Testis (tissue), 5 donors: ENCODE data around the gene VTI1B. TPM values are rescaled to one million over a fixed set of nuclear protein-coding genes. Genes with fewer than 3 reads are reported as not detected.
"Not testable (repeated sequence)": the region's sequence is repeated elsewhere in the genome, so short reads cannot be mapped to it uniquely, and the experiment has no call there.

ENCODE experiments used
- DNase-seq: peaks from one replicate; pipeline ENCODE4 v3.0.0-alpha.2; 2019
- H3K27ac ChIP-seq, 2 donors: fragments of 200-600 bp; sonication (generic); one replicate each; pipeline ENCODE4 v1.5.1; 2019
- H3K27me3 ChIP-seq: fragments of 200-600 bp; sonication (generic); one replicate; pipeline ENCODE4 v1.5.1; 2019
- H3K36me3 ChIP-seq: fragments of 200-600 bp; sonication (generic); one replicate; pipeline ENCODE4 v1.5.1; 2017; ENCODE audit warnings: low read depth; ENCODE audit errors: missing control alignments
- H3K4me1 ChIP-seq: fragments of 200-600 bp; sonication (generic); one replicate; pipeline ENCODE4 v1.5.1; 2019
- H3K4me3 ChIP-seq, 2 donors: fragments of 200-600 bp; sonication (generic); one replicate each; pipeline ENCODE4 v1.5.1; 2017 to 2019
- H3K9me3 ChIP-seq: fragments of 200-600 bp; sonication (generic); one replicate; pipeline ENCODE4 v1.5.1; 2017
- CTCF ChIP-seq, 3 experiments: fragments of 450-650 bp in 2 of 3; fragments of 200-600 bp in 1 of 3; sonication (generic) in 1 of 3; IDR thresholded peaks; one replicate each; pipeline ENCODE4 v1.5.1; 2016 to 2019; ENCODE audit warnings: antibody characterized with exemption in 3 of 3, mild to moderate bottlenecking in 2 of 3, moderate library complexity in 1 of 3
- POLR2A ChIP-seq: fragments of 450-650 bp; IDR thresholded peaks from one replicate; pipeline ENCODE4 v1.6.1; 2017; ENCODE audit warnings: antibody characterized with exemption, mild to moderate bottlenecking, moderate library complexity
- WGBS, 2 donors: methylation state at CpG; one replicate each; pipeline ENCODE4 v1.1.5; 2018; 5-methylcytosine and 5-hydroxymethylcytosine counted together
- intact Hi-C: fragments of 100-400 bp; cut with DNase I; formaldehyde crosslinking; loops from one replicate; pipeline ENCODE4 v1.15.1; 2023; ENCODE audit warnings: low total_unique reads
- long read RNA-seq, 2 donors: transcript quantifications; one replicate each; lab custom pipeline, GENCODE V29; 2026
- polyA plus RNA-seq: library from polyadenylated mRNA; stranded (reverse); fragments of 350-450 nt; fragmentation: Illumina TruSeq; extraction: RNeasy Lipid Tissue Mini Kit (QIAGEN cat#74804); gene quantifications from one replicate; pipeline ENCODE4 v1.2.3, GENCODE V29; 2014; ENCODE audit warnings: low read depth, low replicate concordance; ENCODE audit not compliant: insufficient read depth
- total RNA-seq, 2 donors: library from RNA; depleted of rRNA; stranded (reverse); fragments of >200 nt; gene quantifications; one replicate each; pipeline ENCODE4 v1.2.3, GENCODE V29; 2016

VTI1B gene
- 10 to 100 TPM; 65.0 to 72.7 TPM for total RNA-seq
- 143 TPM for polyA plus RNA-seq
- long read RNA-seq, donor 1, full-length matches to known transcripts, result 29 of 87 reads
- long read RNA-seq, donor 1, partial matches to known transcripts, result 58 of 87 reads
- long read RNA-seq, donor 1, other reads (novel, unspliced or antisense), result 0 of 87 reads
- long read RNA-seq, donor 2, full-length matches to known transcripts, result 28 of 46 reads
- long read RNA-seq, donor 2, partial matches to known transcripts, result 18 of 46 reads
- long read RNA-seq, donor 2, other reads (novel, unspliced or antisense), result 0 of 46 reads

GRCh38 chr14:67674480-67675218 lies at the start of gene VTI1B:
Gene VTI1B, minus strand, starts transcription at chr14:67674632. Its CDS starts 143 bp downstream, at chr14:67674489.
- Histone ChIP-seq H3K4me1 (peaks cover 17% of the 10 kb centered on the region), H3K9me3 (no peaks in the 10 kb centered on the region), H3K27me3 (no peaks in the 10 kb centered on the region), H3K36me3 (no peaks in the 10 kb centered on the region), H3K4me3 (peak within 1 kb of the TSS; percentile 82 to 96), H3K27ac (peak within 1 kb of the TSS; percentile 97 to 100)
- intact Hi-C loops, result no loop called here
- TF ChIP-seq CTCF (IDR thresholded peaks at IDR 0.05) (no peak), POLR2A (no peak)
- 0% methylated on average over 7 to 72 of the region's 87 CpGs for WGBS, 2 donors
- DNase-seq, result peak; percentile 83

- TF ChIP-seq CTCF (IDR thresholded peaks at IDR 0.05) (no peak), POLR2A (no peak)
- no peaks in the 10 kb centered on the region for H3K9me3 ChIP-seq
- peak; percentile 66 for DNase-seq
- intact Hi-C loops, result no loop called here
- H3K27me3 ChIP-seq, result no peaks in the 10 kb centered on the region
- WGBS, 2 donors, result 34 to 46% methylated on average over 2 to 3 of the region's 3 CpGs
- H3K27ac ChIP-seq, result no peak overlapping the region
- H3K36me3 ChIP-seq, result no peaks in the 10 kb centered on the region
- H3K4me3 ChIP-seq, result no peak overlapping the region
- peaks cover 3% of the 10 kb centered on the region for H3K4me1 ChIP-seq
Measured at GRCh38 chr14:67722293-67722692, 47.9 kb upstream of the VTI1B start.

- H3K4me1 ChIP-seq, result peaks cover 3% of the 10 kb centered on the region
- H3K9me3 ChIP-seq, result no peaks in the 10 kb centered on the region
- TF ChIP-seq POLR2A, result no peak
- 58 to 67% methylated on average over 5 of the region's 5 CpGs for WGBS, 2 donors
- DNase-seq, result no peak
- intact Hi-C loops, result no loop called here
- H3K4me3 ChIP-seq, result no peak overlapping the region
- H3K27me3 ChIP-seq, result no peaks in the 10 kb centered on the region
- no peaks in the 10 kb centered on the region for H3K36me3 ChIP-seq
- no peak overlapping the region for H3K27ac ChIP-seq
Measured at GRCh38 chr14:67721875-67722274, 47.4 kb upstream of the VTI1B start.

GRCh38 chr14:67719866-67720265 lies 45.4 kb upstream of the VTI1B start:
- TF ChIP-seq CTCF (IDR thresholded peaks at IDR 0.05), result no peak
- TF ChIP-seq POLR2A, result no peak
- intact Hi-C loops, result no loop called here
- DNase-seq, result no peak
- Histone ChIP-seq H3K36me3 (no peaks in the 10 kb centered on the region), H3K27me3 (no peaks in the 10 kb centered on the region), H3K27ac (no peak overlapping the region), H3K4me1 (peaks cover 3% of the 10 kb centered on the region), H3K4me3 (no peak overlapping the region), H3K9me3 (no peaks in the 10 kb centered on the region)
- WGBS, 2 donors, result 69 to 70% methylated on average over 2 of the region's 2 CpGs

GRCh38 chr14:67719385-67719784 lies 45.0 kb upstream of the VTI1B start:
- H3K4me3 ChIP-seq, H3K36me3 ChIP-seq, DNase-seq, H3K27ac ChIP-seq, H3K9me3 ChIP-seq, H3K4me1 ChIP-seq, H3K27me3 ChIP-seq, intact Hi-C loops: not testable (repeated sequence)
- 92 to 96% methylated on average over 3 of the region's 3 CpGs for WGBS, 2 donors
